GM18867 (cell line): Measurements from ENCODE around the gene DHCR7.

ENCODE experiments used
- ATAC-seq: cut with Tn5 transposase; IDR thresholded peaks from one replicate; pipeline ENCODE4 v1.9.1; 2021; ENCODE audit warnings: mild to moderate bottlenecking, moderate library complexity; ENCODE audit not compliant: unreplicated experiment

The DHCR7 gene, protein sequence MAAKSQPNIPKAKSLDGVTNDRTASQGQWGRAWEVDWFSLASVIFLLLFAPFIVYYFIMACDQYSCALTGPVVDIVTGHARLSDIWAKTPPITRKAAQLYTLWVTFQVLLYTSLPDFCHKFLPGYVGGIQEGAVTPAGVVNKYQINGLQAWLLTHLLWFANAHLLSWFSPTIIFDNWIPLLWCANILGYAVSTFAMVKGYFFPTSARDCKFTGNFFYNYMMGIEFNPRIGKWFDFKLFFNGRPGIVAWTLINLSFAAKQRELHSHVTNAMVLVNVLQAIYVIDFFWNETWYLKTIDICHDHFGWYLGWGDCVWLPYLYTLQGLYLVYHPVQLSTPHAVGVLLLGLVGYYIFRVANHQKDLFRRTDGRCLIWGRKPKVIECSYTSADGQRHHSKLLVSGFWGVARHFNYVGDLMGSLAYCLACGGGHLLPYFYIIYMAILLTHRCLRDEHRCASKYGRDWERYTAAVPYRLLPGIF

DNA sequence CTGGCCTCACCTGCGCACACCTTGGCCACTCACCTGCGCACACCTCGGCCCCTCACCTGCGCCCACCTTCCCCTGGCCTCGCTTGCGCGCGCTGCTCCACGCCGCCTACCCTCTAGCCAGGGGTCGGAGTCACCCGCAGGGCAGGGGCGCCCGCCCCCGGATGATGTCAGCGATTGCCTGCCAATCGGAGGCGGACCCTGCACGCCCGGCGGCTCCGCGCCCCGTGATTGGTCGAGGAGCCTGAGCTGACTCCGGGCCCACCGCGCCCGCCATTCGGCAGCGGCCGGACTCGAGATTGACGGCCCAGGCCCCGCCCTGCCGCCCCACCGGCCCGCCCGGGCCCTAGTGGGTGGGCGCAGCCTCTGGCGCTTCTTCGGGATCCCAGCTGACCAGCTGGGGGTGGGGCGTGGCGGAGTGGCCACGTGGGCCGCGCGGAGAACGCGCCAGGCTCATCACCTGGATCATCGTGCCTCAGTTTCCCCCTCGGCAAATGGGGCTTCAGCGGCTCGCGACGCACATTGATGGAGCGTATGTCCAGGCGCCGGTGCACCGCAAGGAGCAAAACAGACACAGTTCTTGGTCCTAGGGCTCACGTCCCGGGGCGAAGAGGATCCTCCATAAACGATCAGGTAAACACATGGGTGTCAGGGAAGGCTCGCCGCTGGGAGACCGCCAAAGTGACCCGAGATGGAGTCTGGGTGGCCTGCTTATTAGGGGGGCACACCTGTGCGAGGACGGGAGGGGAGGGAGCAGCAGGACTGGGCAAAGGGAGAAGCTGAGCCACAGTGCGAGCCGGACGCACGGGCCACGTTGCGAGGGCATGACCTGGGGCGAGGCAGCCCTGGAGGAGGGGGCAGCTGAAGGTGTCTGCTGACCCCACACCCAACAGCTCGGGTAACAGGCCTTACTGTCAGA, at the start of gene DHCR7:
DHCR7 (minus strand) TSS at position 137 of the 915 bp plus-strand sequence. CDS start 3,441 bp downstream, outside the sequence.
- ATAC-seq, result peak; percentile 82

DNA sequence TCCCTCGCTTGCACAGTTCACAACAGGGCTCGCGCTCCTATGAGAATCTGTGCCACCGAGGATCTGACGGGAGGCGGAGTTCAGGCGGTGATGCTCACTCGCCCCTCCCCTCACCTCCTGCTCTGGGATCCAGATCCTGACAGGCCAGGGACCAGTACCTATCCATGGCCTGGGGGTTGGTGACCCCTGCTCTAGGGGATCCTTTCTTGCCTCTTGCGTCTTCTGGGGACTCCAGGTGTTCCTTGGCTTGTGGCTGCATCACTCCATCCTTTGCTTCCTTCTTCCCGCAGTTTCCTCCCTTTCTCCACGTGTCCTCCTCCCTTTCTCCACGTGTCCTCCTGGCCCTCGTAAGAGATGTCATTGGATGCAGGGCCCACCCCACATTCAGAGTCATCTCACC, 48.2 kb upstream of the DHCR7 start:
- ATAC-seq, result no peak

DNA sequence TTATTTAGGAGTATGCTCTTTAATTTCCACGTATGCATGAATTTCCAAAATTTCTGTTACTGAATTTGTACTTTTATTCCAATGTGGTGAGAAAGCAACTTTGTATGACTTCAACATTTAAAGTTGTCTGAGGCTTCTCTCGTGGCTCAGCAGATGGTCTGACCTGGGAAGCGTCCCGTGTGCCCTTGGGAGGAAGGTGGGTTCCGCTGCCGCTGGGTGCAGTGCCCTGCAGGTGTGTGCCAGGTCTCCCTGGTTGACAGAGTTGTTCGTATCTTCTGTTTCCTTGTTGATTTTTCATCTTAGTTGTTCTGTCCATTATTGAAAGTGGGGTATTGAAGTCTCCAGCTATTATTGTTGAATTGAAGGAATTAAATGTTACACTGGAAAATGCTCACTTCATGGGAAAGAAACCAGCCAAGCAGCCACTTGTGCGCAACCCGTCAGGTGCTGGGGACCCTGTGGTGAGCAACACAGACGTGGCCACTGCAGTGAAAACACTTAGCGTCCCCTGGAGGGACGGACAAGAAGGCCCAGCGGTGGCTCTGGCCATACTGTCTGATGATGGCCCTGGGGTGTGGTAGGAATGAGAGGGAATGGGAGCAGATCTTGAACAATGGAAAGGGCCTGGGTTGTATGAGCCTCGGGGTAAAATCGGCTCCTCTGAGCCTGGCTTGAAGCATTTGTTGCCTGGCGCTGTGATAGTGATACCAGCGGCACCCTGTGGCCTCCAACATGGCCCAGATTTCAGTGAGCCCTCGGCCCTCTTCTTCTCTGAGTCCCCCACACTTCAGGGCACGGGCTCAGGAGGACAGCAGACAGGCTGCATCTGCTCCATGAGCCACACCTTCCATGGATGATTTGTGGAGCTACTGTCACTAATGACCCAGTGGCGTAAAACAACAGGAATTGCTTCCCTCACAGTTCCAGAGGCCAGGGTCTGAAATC, 47.4 kb upstream of the DHCR7 start:
- ATAC-seq, result no peak

DNA sequence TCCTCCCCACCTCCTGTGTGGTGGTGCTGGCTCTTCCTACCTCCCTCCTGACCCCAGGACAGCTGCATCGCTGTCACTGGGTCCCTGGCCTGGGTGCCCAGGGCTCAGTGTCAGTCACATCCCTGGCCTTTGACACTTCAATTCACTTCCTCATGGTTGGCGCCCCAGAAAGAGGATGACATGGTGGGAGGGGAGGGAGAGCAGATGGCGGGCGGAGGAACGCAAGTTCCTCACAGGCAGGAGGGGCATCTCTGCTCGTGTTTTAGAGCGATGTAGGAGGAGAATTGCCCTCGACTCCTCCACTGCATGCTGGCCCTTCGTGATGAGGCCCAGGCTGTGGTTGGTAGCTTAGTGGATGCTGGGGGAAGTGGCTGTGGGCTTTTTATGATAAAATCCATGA, 43.7 kb upstream of the DHCR7 start:
- no peak for ATAC-seq

DNA sequence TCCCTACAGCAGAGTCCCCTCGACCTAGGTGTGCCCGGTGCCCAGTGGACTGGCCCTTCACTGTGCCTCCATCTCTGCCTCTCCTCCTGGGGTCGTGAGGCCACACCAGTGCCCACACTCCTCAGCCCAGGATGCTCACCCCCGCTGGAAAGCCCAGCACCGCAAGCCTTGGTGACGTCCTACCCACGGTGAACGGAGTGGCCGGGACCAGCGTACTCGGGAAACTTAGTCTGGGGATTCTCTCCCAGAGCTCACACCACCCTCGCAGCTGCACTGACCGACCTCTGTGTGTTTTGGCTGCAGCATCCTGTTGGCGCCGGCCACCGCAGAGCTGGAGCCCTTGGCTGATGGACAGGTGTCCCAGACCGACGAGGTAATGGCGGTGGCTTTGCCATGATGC, 43.3 kb upstream of the DHCR7 start:
- ATAC-seq, result no peak

DNA sequence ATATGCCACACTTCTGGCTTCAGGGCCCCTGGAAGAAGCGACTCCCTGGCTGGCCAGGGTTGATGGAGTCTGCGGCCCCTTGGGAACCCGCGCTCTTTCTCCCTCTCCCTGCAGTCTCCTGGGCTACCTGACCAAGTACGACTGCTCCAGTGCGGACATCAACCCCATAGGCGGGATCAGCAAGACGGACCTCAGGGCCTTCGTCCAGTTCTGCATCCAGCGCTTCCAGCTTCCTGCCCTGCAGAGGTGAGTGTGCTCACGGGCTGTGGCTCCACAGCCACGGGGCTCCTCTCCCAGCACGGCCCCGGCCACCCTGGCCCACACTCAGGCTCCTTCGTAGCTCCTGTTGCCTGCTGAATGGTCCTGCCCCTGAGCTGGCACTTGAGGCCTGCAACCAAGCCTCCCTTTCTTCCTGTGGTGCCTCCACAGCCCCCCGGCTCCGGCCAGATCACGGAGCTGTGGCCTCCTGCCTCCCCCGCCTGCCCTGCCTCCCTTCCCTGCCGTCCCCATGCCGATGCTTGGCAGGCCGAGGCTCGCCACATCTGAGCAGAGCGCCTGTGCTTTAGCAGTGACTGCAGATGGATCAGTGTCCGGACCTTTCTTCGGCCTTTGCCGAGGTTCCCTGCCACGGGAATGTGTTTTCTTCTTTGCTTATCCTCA, 42.7 kb upstream of the DHCR7 start:
- ATAC-seq, result no peak

DNA sequence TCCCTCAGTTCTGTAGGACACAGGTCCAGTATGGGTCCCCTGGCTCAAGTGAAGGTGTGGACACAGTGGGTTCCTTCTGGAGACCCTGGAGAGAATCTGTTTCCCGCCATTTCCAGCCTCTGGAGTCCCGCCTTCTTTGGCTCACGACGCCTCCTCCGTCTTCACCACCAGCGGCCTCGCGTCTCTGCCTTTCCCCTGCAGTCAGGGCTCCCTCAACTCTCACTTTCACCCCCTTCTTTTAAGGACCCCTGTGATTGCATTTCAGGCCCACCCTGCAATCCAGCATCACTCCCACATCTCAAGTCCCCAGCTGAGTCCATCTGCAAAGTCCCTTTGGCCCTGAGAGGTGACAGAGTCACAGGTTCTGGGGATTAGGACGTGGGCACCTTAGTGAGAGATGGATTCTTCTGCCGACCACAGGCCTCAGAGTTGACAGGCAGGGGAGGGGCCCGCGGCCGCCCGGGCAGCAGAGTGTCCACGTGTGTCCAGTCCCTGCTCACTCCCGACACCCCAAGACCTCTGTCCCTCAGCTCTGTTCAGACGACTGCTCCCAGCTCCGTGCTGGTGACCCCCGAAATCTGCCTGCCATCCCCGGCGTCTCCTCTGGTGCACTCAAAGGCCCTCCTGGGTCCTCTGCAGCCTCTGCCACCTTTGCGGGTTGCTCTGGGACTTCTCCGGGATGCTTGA, 42.0 kb upstream of the DHCR7 start:
- no peak for ATAC-seq

DNA sequence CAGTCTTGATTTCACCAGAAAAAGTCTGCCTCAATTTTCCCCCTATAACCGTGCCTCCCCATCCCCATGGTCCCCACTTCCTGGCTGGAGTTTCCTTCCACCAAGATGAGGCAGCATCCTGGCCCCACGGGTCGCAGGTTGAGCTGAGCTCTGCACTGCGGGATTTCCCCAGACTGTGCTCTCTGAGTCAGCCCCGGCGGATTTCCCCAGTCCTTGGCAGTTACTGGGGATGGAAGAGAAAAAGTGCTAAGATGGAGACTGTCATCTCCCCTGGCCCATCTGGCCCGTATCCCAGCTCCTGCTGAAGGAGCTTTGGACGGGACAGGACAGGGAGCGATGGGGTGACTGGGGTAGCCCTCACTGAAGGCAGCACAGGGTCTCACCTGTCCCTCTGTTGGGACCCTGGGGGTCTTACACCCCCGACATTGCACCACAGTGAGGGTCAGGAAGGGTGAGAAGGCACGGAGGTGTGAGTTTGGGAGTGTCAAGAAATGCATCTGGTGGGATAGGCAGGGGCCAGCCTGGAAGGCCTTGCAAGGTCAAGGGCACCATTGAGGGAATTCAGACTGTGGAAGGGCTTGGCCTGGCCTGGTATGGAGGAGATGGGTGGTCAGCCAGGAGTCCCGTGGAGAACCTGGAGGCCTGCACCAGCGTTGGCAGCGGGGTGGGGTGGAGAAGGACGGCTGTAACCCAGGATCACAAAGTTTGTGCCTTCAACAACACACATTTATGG, 41.3 kb upstream of the DHCR7 start:
- no peak for ATAC-seq

DNA sequence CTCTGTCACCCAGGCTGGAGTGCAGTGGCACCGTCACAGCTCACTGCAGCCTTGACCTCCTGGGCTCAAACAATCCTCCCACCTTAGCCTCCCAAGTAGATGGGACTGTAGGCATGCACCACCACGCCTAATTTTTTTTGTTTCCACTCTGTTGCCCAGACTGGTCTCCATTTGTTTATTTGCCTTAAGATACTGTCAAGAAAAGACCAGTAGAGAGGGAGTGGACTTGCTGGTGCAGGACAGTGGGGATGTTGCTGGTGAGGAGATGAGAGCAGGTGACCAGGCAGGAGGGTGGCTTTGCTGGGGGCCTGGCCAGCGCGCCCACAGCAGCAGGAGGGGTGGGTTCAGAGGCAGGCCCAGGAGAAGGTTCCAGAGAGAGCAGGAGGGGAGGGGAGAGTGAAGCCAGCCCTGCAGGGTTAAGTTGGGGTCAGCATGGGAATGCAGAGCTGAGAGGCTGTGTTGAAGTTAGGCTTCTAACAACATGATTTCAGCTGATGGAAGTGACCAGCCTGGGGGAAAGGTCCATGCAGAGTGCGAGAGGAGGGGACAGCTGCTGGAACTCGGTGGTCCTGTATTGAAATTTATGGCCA, 40.6 kb upstream of the DHCR7 start:
- ATAC-seq, result no peak

DNA sequence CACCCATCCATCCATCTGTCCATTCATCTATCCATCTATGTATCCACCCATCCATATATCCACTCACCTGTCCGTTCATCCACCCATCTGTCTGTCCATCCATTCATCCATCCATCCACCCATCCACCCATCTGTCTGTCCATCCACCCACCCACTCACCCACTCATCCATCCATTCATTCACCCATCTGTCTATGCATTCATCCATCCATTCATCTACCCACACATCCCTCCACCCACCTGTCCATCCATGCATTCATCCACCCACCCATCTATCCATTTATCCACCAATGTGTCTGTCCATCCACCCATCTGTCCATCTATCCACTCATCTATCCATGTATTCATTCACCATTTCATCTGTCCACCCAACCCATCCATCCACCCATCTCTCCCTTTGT, 38.1 kb upstream of the DHCR7 start:
- no peak for ATAC-seq

DNA sequence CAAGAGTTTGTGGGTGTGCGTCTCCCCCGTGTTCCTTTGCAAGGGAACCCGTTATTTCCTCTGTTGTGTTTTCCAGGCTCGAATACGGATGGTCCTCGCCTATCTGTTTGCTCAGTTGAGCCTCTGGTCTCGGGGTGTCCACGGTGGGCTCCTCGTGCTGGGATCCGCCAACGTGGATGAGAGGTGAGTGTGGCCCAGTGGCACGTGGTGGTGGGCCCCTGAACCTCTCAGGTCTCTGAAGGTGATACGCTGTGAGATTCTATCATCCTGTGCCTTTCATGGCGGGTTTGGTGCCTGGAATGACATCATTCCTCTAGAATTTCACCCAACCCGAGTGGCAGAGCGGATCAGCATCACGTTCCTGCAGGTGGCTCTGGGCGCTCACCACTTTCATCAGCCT, 37.3 kb upstream of the DHCR7 start:
- no peak for ATAC-seq

DNA sequence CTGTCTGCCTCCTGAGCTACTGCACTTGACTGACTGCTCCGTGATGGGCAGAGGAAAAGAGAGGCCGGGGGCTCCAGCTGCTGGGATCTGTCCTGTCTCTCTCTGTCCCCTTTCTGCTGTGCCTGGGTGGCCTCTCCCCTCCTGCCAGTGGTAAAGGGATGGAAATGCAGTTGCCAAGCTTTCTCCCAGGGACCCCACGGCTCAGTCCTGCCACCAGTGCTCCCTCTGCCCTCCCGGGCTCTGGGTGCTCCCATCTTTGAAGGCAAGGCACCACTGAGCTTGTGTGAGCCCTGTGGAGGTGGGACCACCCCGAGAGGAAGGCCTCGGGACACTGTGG, 36.8 kb upstream of the DHCR7 start:
- no peak for ATAC-seq

DNA sequence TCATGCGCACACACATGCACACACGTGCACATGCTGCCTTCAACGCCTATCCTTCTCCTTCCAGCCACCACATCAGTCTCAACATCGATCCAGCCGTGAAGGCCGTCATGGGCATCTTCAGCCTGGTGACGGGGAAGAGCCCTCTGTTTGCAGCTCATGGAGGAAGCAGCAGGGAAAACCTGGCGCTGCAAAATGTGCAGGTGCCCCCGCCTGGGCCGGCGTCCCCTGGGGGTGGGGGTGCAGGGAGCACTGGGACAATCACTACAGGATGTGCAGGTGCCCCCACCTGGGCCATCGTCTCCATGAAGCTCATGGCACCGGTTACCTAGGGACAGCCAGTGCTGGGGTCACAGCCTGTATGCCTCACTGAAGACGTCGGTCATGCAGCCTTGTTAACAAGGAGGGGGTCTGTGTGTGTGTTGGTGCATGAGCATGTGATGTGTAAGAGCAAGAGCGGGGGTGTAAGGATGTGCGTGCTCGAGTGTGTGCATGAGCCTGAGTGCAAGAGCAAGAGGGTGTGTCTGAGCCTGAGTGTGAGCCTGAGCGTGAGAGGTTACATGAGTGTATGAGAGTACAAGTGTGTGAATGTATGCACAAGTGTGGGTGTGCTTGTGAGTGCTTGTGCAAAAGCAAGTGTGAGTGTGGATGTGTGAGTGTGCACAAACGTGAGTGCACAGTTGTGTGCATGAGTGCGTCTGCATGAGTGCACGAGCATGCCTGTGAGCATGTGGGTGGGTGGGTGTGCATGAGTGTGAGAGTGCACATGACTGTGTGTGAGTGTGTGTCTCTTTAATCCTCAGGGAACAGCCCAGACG, 36.3 kb upstream of the DHCR7 start:
- no peak for ATAC-seq

DNA sequence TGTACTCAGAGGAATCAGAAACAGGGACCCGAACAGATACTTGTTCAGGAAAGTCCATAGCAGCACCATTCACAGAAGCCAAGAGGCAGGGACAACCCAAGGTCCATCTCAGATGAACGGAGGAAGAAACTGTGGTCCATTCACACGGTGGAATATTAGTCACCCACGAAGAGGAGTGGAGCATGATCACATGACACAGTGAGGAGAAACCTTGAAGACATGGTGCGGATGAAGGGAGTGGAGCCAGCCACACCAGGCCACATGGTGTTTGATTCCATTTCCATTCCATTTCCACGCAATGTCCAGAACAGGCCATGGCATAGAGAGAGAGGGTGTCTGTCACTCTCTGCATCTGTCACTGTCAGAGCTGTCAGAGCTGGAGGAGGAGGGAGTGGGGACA, 35.5 kb upstream of the DHCR7 start:
- no peak for ATAC-seq

DNA sequence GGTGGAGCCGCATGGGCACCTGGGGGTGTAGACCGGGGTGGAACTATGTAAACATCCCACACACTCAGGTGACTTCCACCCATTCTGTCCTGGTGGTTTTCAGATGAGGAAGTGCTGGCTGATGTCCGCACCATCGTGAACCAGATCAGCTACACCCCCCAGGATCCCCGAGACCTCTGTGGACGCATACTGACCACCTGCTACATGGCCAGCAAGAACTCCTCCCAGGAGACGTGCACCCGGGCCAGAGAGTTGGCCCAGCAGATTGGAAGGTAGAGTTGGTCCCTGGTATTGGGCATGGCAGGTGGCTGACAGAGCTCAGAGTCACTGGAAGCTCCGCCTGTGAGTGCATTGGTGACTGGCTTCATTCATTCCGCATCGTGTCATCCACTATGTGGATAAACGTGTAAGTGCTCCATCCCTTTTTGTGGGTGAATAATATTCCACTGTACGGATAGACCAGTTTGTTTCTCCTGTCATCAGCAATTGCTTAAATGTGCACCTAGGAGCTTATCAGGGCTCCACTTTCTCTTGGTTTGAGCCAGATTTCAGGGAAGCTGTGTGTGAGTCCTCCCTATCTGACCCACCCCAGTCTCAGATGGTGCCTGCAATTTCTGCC, 34.7 kb upstream of the DHCR7 start:
- ATAC-seq, result no peak

DNA sequence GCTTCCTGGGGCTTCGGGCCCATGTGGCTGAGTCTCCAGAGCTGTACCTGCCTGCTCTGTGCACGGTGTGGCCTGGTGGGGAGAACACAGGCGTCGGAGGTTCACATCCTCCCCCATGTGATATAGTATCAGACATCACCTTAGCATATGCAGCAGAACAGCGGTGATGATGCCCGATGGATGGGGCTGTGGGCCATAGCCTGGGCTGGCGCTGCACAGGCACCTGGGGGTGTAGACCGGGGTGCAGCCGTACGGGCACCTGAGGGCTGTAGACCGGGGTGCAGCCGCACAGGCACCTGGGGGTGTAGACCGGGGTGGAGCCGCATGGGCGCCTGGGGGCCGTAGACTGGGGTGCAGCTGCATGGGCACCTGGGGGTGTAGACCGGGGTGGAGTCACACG, 34.0 kb upstream of the DHCR7 start:
- no peak for ATAC-seq
